CD8-positive, alpha-beta memory T cell (primary cell): ENCODE measurements around the gene ESF1. TPM values are rescaled to one million over a fixed set of nuclear protein-coding genes. Genes with fewer than 3 reads are reported as not detected.

Source experiments
- CTCF ChIA-PET: fragments of 350-600 bp; sonication (Branson Sonifier 250); formaldehyde crosslinking; loops from one replicate; lab custom pipeline; 2021; ENCODE audit warnings: antibody characterized with exemption; lab: Charles Lee
- POLR2A ChIA-PET: fragments of 350-600 bp; sonication (Branson Sonifier 250); formaldehyde crosslinking; loops from one replicate; lab custom pipeline; 2021; ENCODE audit warnings: antibody characterized with exemption; lab: Charles Lee
- DNase-seq, 5 donors: peaks; one replicate each; pipeline versions ENCODE4 v3.0.0 to v3.0.0-alpha.2; 2020 to 2022; ENCODE audit warnings: mixed read lengths in 1 of 5
- H3K27ac ChIP-seq: one replicate; pipeline ENCODE4 v1.7.0; 2013; ENCODE audit warnings: low read depth, mild to moderate bottlenecking, low read length, moderate library complexity
- H3K27me3 ChIP-seq: 2 replicates; pipeline ENCODE4 v1.7.0; 2013; ENCODE audit warnings: low read length, mild to moderate bottlenecking; ENCODE audit not compliant: insufficient read depth, poor library complexity, severe bottlenecking
- H3K36me3 ChIP-seq: 2 replicates; pipeline ENCODE4 v1.7.0; 2013; ENCODE audit warnings: mild to moderate bottlenecking, low read length, moderate library complexity; ENCODE audit not compliant: insufficient read depth
- H3K4me1 ChIP-seq: 2 replicates; pipeline ENCODE4 v1.7.0; 2013; ENCODE audit warnings: mild to moderate bottlenecking, low read length, moderate library complexity; ENCODE audit not compliant: insufficient read depth
- H3K4me3 ChIP-seq: 2 replicates; pipeline ENCODE4 v1.7.0; 2013; ENCODE audit warnings: mild to moderate bottlenecking, low read length
- H3K9me3 ChIP-seq: 2 replicates; pipeline ENCODE4 v1.7.0; 2013; ENCODE audit warnings: mild to moderate bottlenecking, low read length
- H3K27ac Mint-ChIP-seq, 8 donors: one replicate each; pipeline ENCODE4 v1.8.0; 2020 to 2021; ENCODE audit warnings: mixed read lengths in 8 of 8, mild to moderate bottlenecking in 6 of 8, inconsistent platforms in 3 of 8, moderate library complexity in 3 of 8
- H3K27me3 Mint-ChIP-seq, 2 donors: one replicate each; pipeline ENCODE4 v1.8.0; 2020 to 2021; ENCODE audit warnings: mixed read lengths in 2 of 2, mild to moderate bottlenecking in 1 of 2, moderate library complexity in 1 of 2
- H3K36me3 Mint-ChIP-seq, 3 donors: one replicate each; pipeline ENCODE4 v1.8.0; 2020 to 2021; ENCODE audit warnings: mixed read lengths in 3 of 3, inconsistent platforms in 1 of 3, mild to moderate bottlenecking in 1 of 3
- H3K4me1 Mint-ChIP-seq, 3 donors: one replicate each; pipeline ENCODE4 v1.8.0; 2020 to 2021; ENCODE audit warnings: mixed read lengths in 3 of 3, inconsistent platforms in 1 of 3, mild to moderate bottlenecking in 1 of 3
- H3K4me3 Mint-ChIP-seq, 7 donors: one replicate each; pipeline ENCODE4 v1.8.0; 2020 to 2021; ENCODE audit warnings: mixed read lengths in 7 of 7, mild to moderate bottlenecking in 6 of 7, moderate library complexity in 4 of 7, inconsistent platforms in 2 of 7
- H3K9me3 Mint-ChIP-seq, 5 donors: one replicate each; pipeline ENCODE4 v1.8.0; 2020 to 2022; ENCODE audit warnings: mixed read lengths in 5 of 5, mild to moderate bottlenecking in 3 of 5, moderate library complexity in 2 of 5, inconsistent platforms in 1 of 5
- polyA plus RNA-seq: library from polyadenylated mRNA; unstranded; fragments of 300-500 nt; fragmentation: Illumina TruSeq; gene quantifications from one replicate; pipeline ENCODE4 v1.2.3, GENCODE V29; 2021
- total RNA-seq, 2 experiments: library from RNA; stranded (reverse); gene quantifications; one replicate each; pipeline ENCODE4 v1.2.3, GENCODE V29; 2021

ESF1 gene
- total and polyA plus RNA-seq, 3 experiments from 2014 or later, result 7.5 to 27.1 (median 25.6) TPM

GRCh38 chr20:13786143-13786828, 1.6 kb upstream of the ESF1 start:
- Histone ChIP-seq H3K27me3 (no peaks in the 10 kb centered on the region), H3K4me3 (peak overlapping the region; percentile 37), H3K27ac (peak overlapping the region; percentile 45), H3K4me1 (peaks cover 27% of the 10 kb centered on the region), H3K36me3 (peaks cover 8% of the 10 kb centered on the region), H3K9me3 (no peaks in the 10 kb centered on the region)
- peaks cover 13 to 68% (median 22%) of the 10 kb centered on the region in 3 donors for H3K36me3 Mint-ChIP-seq
- no peaks in the 10 kb centered on the region for H3K27me3 Mint-ChIP-seq
- CTCF ChIA-PET, result interaction anchor here (1.0 kb wide), 1 partner anchor 10 kb away, joined by 4 read pairs; no protein-coding TSS in a partner anchor
- H3K4me3 Mint-ChIP-seq, result peak overlapping the region; percentile 95 to 99 (median 97)
- H3K4me1 Mint-ChIP-seq, result peaks cover 49 to 72% (median 68%) of the 10 kb centered on the region in 3 donors
- H3K27ac Mint-ChIP-seq, result peak overlapping the region in 7 of 8 donors; percentile 86 to 98 (median 90)
- POLR2A ChIA-PET, result no interaction called here
- no peak for DNase-seq
- no peaks in the 10 kb centered on the region for H3K9me3 Mint-ChIP-seq

DNA sequence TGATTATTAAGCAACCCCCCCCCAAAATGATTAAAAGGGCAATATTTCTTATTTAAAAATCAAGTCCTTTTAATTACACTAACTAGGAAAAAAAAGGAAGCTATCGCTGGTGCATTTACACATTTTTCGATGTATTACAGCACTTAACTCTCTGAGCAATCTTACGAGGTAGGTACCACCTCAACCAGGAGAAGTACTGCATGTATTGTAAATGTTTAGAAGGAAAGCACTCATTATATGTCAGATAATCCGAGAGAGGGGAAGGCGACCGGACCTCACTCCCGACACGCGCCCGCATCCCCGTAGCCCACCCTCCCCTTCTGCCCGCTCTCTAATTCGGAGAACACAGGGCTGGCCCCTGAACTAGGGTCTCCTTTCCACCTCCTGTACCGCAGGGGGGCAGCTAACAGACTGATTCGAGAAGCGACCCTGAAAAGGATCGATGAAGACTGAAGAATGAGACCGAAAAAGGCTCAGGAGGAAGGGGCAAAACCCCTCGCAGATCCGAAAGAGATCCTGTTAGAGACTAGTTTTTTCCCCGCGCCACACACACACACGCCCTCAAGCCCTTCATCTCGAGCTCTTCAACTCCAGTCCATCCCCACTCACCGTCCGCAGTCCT, 337 bp downstream of the ESF1 start:
- no peaks in the 10 kb centered on the region for H3K27me3 ChIP-seq
- peak overlapping the region; percentile 82 for H3K27ac ChIP-seq
- peak overlapping the region; percentile 89 to 99 (median 96) for H3K27ac Mint-ChIP-seq
- H3K4me3 ChIP-seq, result peak overlapping the region; percentile 84
- H3K9me3 ChIP-seq, result no peaks in the 10 kb centered on the region
- H3K9me3 Mint-ChIP-seq, result no peaks in the 10 kb centered on the region
- no peak for DNase-seq
- ChIA-PET CTCF (interaction anchor here (0.7 to 2.4 kb wide), 4 partner anchors 9 to 145 kb away, joined by 3 to 9 read pairs (median 4); partner anchors contain the start of gene TASP1), POLR2A (interaction anchor here (0.7 to 1.3 kb wide), 3 partner anchors 9 to 145 kb away, joined by 3 to 13 read pairs (median 3); no protein-coding TSS in a partner anchor)
- peaks cover 50 to 74% (median 67%) of the 10 kb centered on the region in 3 donors for H3K4me1 Mint-ChIP-seq
- peak overlapping the region; percentile 95 to 99 (median 97) for H3K4me3 Mint-ChIP-seq
- H3K4me1 ChIP-seq, result peaks cover 27% of the 10 kb centered on the region
- H3K36me3 Mint-ChIP-seq, result peaks cover 10 to 64% (median 15%) of the 10 kb centered on the region in 3 donors
- H3K27me3 Mint-ChIP-seq, result no peaks in the 10 kb centered on the region
- H3K36me3 ChIP-seq, result no peaks in the 10 kb centered on the region

GRCh38 chr20:13783528-13783927, 1.2 kb downstream of the ESF1 start:
- Histone ChIP-seq H3K27ac (no peak overlapping the region), H3K4me3 (no peak overlapping the region), H3K36me3 (no peaks in the 10 kb centered on the region), H3K4me1 (peaks cover 32% of the 10 kb centered on the region), H3K9me3 (no peaks in the 10 kb centered on the region), H3K27me3 (no peaks in the 10 kb centered on the region)
- H3K27ac Mint-ChIP-seq, result no peak overlapping the region
- H3K27me3 Mint-ChIP-seq, result no peaks in the 10 kb centered on the region
- H3K4me1 Mint-ChIP-seq, result peaks cover 53 to 74% (median 69%) of the 10 kb centered on the region in 3 donors
- ChIA-PET POLR2A (interaction anchor here (1.3 kb wide), 1 partner anchor 8 kb away, joined by 3 read pairs; no protein-coding TSS in a partner anchor), CTCF (interaction anchor here (0.8 to 2.4 kb wide), 2 partner anchors 12 to 18 kb away, joined by 4 to 9 read pairs; no protein-coding TSS in a partner anchor)
- no peak for DNase-seq
- H3K36me3 Mint-ChIP-seq, result peaks cover 10 to 64% (median 15%) of the 10 kb centered on the region in 3 donors
- peak overlapping the region; percentile 20 to 96 (median 40) for H3K4me3 Mint-ChIP-seq
- H3K9me3 Mint-ChIP-seq, result no peaks in the 10 kb centered on the region

GRCh38 chr20:13778827-13779226, 5.9 kb downstream of the ESF1 start:
- no peaks in the 10 kb centered on the region for H3K27me3 Mint-ChIP-seq
- ChIA-PET CTCF (no interaction called here), POLR2A (no interaction called here)
- peaks cover 12% of the 10 kb centered on the region for H3K4me1 ChIP-seq
- no peaks in the 10 kb centered on the region for H3K9me3 Mint-ChIP-seq
- H3K36me3 Mint-ChIP-seq, result peaks cover 14 to 64% (median 24%) of the 10 kb centered on the region in 3 donors
- H3K4me1 Mint-ChIP-seq, result peaks cover 36 to 61% (median 46%) of the 10 kb centered on the region in 3 donors
- H3K27ac ChIP-seq, result no peak overlapping the region
- no peaks in the 10 kb centered on the region for H3K27me3 ChIP-seq
- no peak overlapping the region for H3K4me3 ChIP-seq
- no peak for DNase-seq
- H3K27ac Mint-ChIP-seq, result peak overlapping the region in 1 of 8 donors; percentile 90
- H3K9me3 ChIP-seq, result no peaks in the 10 kb centered on the region
- H3K4me3 Mint-ChIP-seq, result no peak overlapping the region
- peaks cover 6% of the 10 kb centered on the region for H3K36me3 ChIP-seq

DNA sequence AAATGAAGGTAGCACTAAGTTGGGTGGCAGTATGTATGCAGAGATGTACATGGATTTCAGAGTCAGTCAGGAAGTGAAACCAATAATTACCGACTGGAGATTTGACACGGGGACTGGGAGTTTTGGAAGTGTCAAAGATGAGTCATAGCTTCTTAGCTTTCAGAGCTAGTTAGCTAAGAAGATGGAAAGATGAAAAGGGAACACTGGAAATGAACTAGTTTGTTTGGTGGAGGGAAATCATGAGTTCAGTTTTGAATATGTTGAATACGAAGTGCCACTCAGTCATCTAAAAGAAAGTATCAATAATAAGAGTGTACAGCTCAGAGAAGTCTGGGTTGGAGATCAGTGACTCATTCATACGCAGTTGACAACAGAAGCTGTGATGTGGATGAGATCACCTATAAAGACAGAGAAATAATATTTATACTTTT, 7.5 kb downstream of the ESF1 start:
- DNase-seq, result no peak
- Histone ChIP-seq H3K4me3 (no peak overlapping the region), H3K27me3 (no peaks in the 10 kb centered on the region), H3K36me3 (peaks cover 6% of the 10 kb centered on the region), H3K4me1 (peaks cover 6% of the 10 kb centered on the region), H3K27ac (no peak overlapping the region), H3K9me3 (no peaks in the 10 kb centered on the region)
- Mint-ChIP-seq H3K27me3 (no peaks in the 10 kb centered on the region), H3K4me1 (peaks cover 30 to 44% (median 40%) of the 10 kb centered on the region in 3 donors), H3K36me3 (peaks cover 12 to 70% (median 21%) of the 10 kb centered on the region in 3 donors), H3K27ac (peak overlapping the region in 7 of 8 donors; percentile 9 to 75 (median 57)), H3K4me3 (peak overlapping the region in 2 of 7 donors; percentile 8 to 29), H3K9me3 (no peaks in the 10 kb centered on the region)
- POLR2A ChIA-PET, result no interaction called here
- CTCF ChIA-PET, result interaction anchor here (0.7 kb wide), 1 partner anchor 11 kb away, joined by 4 read pairs; no protein-coding TSS in a partner anchor

GRCh38 chr20:13775867-13776266, 8.9 kb downstream of the ESF1 start:
- H3K27ac Mint-ChIP-seq, result peak overlapping the region in 3 of 8 donors; percentile 0 to 29 (median 3)
- ChIA-PET POLR2A (no interaction called here), CTCF (interaction anchor here (0.9 to 1.0 kb wide), 2 partner anchors 9 to 12 kb away, joined by 3 to 4 read pairs; partner anchors contain the start of genes ESF1 and NDUFAF5)
- no peak for DNase-seq
- Histone ChIP-seq H3K27ac (no peak overlapping the region), H3K27me3 (no peaks in the 10 kb centered on the region), H3K36me3 (peaks cover 7% of the 10 kb centered on the region), H3K9me3 (no peaks in the 10 kb centered on the region), H3K4me1 (peaks cover 6% of the 10 kb centered on the region), H3K4me3 (no peak overlapping the region)
- H3K9me3 Mint-ChIP-seq, result no peaks in the 10 kb centered on the region
- H3K27me3 Mint-ChIP-seq, result no peaks in the 10 kb centered on the region
- H3K4me3 Mint-ChIP-seq, result no peak overlapping the region
- peaks cover 29 to 39% (median 36%) of the 10 kb centered on the region in 3 donors for H3K4me1 Mint-ChIP-seq
- peaks cover 9 to 69% (median 19%) of the 10 kb centered on the region in 3 donors for H3K36me3 Mint-ChIP-seq

DNA sequence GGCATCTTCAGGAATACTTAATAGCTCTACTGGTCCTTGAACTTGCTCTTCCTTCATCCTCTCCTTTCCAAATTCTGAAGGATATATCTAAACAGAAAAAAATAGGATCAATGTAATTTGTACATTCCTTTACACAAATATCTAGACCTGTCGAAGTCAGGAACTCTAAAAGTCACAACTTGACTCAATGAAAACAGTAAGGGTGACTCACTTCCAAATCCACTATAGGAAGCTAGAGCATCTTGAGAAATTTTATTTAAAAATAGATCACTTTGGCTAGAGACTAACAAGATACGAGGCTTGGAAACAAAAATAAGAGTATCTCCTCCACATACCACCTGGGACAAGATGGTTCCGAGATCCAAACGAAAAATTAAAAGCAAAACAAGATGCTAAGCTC, 12.2 kb downstream of the ESF1 start:
- Histone ChIP-seq H3K9me3 (no peaks in the 10 kb centered on the region), H3K27ac (no peak overlapping the region), H3K36me3 (peaks cover 21% of the 10 kb centered on the region), H3K4me3 (no peak overlapping the region), H3K27me3 (no peaks in the 10 kb centered on the region), H3K4me1 (no peaks in the 10 kb centered on the region)
- peak overlapping the region in 3 of 8 donors; percentile 8 to 44 (median 35) for H3K27ac Mint-ChIP-seq
- ChIA-PET POLR2A (no interaction called here), CTCF (interaction anchor here (1.0 to 1.9 kb wide), 7 partner anchors 10 to 161 kb away, joined by 3 to 9 read pairs (median 4); partner anchors contain the start of genes ESF1 and NDUFAF5)
- peaks cover 13 to 21% (median 16%) of the 10 kb centered on the region in 3 donors for H3K4me1 Mint-ChIP-seq
- DNase-seq, result no peak
- H3K36me3 Mint-ChIP-seq, result peaks cover 12 to 77% (median 24%) of the 10 kb centered on the region in 3 donors
- no peak overlapping the region for H3K4me3 Mint-ChIP-seq
- no peaks in the 10 kb centered on the region for H3K9me3 Mint-ChIP-seq
- no peaks in the 10 kb centered on the region for H3K27me3 Mint-ChIP-seq
